ENCODE results near the gene OAF.

DNA sequence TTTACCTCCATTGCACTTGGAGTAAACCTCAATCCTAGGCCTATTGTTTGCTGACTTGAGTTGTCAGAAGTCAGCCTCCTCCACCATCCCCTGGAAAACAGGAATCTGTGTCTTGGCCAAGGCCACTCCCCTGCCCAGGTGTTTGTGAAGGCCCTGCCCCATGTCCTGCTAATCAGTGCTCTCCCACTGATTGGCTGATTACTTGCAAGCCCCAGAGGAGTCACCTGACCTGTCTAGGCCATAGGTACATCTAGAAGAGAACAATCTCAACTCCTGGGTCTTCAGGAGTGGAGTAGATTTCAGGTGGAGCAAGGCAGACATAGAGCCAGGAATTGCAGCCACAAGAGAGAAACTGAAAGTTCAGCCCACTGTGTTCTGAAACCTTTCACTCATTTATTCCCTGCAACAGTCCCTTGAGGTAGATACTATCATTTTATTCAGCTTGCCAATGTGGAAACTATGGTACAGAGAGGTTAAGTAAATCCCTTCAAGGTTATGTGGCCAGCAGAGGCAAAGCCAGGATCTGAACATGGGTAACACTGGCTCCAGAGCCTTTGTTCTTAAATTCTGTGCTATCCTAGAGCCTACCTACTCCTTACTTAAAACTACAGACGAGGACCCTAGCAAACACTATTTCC lies 10.4 kb downstream of the OAF start:
- no peak for TF ChIP-seq POLR2A (IDR thresholded peaks at IDR 0.05)
- TF ChIP-seq, protein P1, sequence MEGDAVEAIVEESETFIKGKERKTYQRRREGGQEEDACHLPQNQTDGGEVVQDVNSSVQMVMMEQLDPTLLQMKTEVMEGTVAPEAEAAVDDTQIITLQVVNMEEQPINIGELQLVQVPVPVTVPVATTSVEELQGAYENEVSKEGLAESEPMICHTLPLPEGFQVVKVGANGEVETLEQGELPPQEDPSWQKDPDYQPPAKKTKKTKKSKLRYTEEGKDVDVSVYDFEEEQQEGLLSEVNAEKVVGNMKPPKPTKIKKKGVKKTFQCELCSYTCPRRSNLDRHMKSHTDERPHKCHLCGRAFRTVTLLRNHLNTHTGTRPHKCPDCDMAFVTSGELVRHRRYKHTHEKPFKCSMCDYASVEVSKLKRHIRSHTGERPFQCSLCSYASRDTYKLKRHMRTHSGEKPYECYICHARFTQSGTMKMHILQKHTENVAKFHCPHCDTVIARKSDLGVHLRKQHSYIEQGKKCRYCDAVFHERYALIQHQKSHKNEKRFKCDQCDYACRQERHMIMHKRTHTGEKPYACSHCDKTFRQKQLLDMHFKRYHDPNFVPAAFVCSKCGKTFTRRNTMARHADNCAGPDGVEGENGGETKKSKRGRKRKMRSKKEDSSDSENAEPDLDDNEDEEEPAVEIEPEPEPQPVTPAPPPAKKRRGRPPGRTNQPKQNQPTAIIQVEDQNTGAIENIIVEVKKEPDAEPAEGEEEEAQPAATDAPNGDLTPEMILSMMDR (IDR thresholded peaks at IDR 0.05) = no peak

Measured in heart left ventricle (tissue), 13 donors.